H1 (cell line): ENCODE data around the gene POU6F2.

Experiments
- ATF3 ChIP-seq: IDR thresholded peaks from 2 replicates; pipeline ENCODE4 v1.6.1; 2011; ENCODE audit warnings: low read depth, mild to moderate bottlenecking, low read length; ENCODE audit not compliant: insufficient read depth
- CTCF ChIP-seq, 3 experiments: IDR thresholded peaks; 1 replicate in 2 of 3; 2 replicates in 1 of 3; pipeline versions ENCODE4 v1.5.1 to v1.6.1; 2011; ENCODE audit warnings: low read length in 3 of 3, mild to moderate bottlenecking in 3 of 3, inconsistent platforms in 2 of 3, low read depth in 1 of 3, moderate library complexity in 1 of 3; ENCODE audit not compliant: insufficient read depth in 1 of 3; ENCODE audit errors: control extremely low read depth in 1 of 3
- EGR1 ChIP-seq: IDR thresholded peaks from 2 replicates; pipeline ENCODE4 v1.6.1; 2011; ENCODE audit warnings: low read depth, low read length, borderline replicate concordance
- EZH2 ChIP-seq: fragments of 200-600 bp; sonication (generic); IDR thresholded peaks from 2 replicates; pipeline ENCODE4 v1.7.1; 2012; ENCODE audit warnings: low read depth, mild to moderate bottlenecking, moderate library complexity, low read length, inconsistent platforms; ENCODE audit not compliant: severe bottlenecking
- KDM5A ChIP-seq: fragments of 200-600 bp; IDR thresholded peaks from 2 replicates; pipeline ENCODE4 v1.7.1; 2012; ENCODE audit warnings: mild to moderate bottlenecking, low read length, inconsistent platforms, mixed read lengths
- RAD21 ChIP-seq, 2 experiments: IDR thresholded peaks in 1 of 2; conservative IDR thresholded peaks in 1 of 2; 2 replicates each; pipeline ENCODE4 v1.6.1; 2011; ENCODE audit warnings: low read depth in 2 of 2, low read length in 2 of 2, improper control_type of control experiment in 1 of 2, inconsistent platforms in 1 of 2, mild to moderate bottlenecking in 1 of 2, moderate library complexity in 1 of 2
- RNF2 ChIP-seq: fragments of 200-900, 300-1000 bp; sonication (generic); IDR thresholded peaks from 2 replicates; pipeline ENCODE4 v1.7.1; 2016; ENCODE audit warnings: borderline replicate concordance, low read depth, mild to moderate bottlenecking, antibody characterized with exemption, low read length; ENCODE audit not compliant: poor library complexity, severe bottlenecking; ENCODE audit errors: missing control alignments
- SUZ12 ChIP-seq: fragments of 200-600 bp; sonication (generic); IDR thresholded peaks from 2 replicates; pipeline ENCODE4 v1.6.1; 2012; ENCODE audit warnings: mild to moderate bottlenecking, inconsistent platforms, low read length, moderate library complexity, mixed read lengths
- USF2 ChIP-seq: IDR thresholded peaks from 2 replicates; pipeline ENCODE4 v1.6.1; 2011; ENCODE audit warnings: low read length, improper control_type of control experiment
- YY1 ChIP-seq: IDR thresholded peaks from 2 replicates; pipeline ENCODE4 v1.6.1; 2011; ENCODE audit warnings: low read depth, mild to moderate bottlenecking, low read length

GRCh38 chr7:39091774-39092173, 114.1 kb downstream of the POU6F2 start:
- TF ChIP-seq CTCF (IDR thresholded peaks at IDR 0.05; ENCODE audit: control extremely low read depth in 1 of 3, insufficient read depth in 1 of 3, low read depth in 1 of 3, low read length in 3 of 3) (no peak), SUZ12 (no peak), ATF3 (no peak), RAD21 (IDR thresholded peaks at IDR 0.05 in 1 of 2, conservative IDR thresholded peaks at IDR 0.05 in 1 of 2; ENCODE audit: low read depth in 2 of 2, low read length in 2 of 2) (no peak), EGR1 (no peak), EZH2 (no peak), YY1 (no peak), KDM5A (no peak), RNF2 (no peak), USF2 (no peak)
